HL-60/S4 treated with retinoic acid at 250 ng/mL for 4 days and 3 days (cell line): ENCODE measurements around the gene DDX27.

Source experiments
- in situ Hi-C: fragments of 300-500 bp; cut with MboI; formaldehyde crosslinking; loops from 2 replicates; pipeline ENCODE4 v1.7.0; 2022; ENCODE audit warnings: low sequenced_read_pairs

DDX27 gene

DNA sequence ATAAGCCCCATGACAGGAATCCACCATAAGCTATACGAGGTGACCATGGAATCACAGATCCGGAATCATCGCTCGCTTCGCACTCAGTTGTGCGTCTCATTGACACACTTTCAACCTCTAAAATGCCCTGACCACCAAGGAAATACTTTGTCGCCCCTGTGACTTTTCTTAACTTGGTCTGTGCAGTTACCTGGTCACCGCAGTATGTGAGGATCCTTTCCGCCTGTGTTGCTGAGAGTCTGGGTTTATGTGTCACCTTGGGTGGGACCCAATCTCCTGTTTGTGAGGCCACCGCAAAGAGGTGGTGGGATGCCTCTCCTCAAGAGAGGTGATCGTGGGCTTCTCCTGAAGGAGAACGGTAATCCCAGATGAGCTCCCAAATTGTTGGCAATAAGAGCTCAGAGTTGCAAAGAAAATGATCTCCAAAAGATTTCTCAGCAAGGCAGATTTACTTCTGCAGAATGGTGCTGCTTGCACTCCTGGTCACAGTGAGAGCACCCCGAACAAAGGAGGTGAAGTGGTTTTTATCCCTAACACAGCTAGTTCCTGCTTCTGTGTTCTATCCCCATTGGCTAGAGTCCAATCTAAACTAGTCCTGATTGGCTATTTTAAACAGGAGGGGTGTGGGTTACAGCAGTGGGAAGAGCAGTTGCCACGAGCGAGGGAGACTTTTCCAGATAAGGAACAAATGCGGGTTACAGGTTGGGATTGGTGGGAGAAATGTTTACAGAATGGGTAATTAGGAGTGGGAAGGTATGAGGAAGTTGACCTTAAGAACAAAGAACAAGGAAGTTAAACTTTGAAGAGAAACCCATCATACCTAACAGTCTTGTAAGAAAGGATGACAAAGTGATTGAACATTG, 67.7 kb downstream of the DDX27 start:
- in situ Hi-C loops, result no loop called here

DNA sequence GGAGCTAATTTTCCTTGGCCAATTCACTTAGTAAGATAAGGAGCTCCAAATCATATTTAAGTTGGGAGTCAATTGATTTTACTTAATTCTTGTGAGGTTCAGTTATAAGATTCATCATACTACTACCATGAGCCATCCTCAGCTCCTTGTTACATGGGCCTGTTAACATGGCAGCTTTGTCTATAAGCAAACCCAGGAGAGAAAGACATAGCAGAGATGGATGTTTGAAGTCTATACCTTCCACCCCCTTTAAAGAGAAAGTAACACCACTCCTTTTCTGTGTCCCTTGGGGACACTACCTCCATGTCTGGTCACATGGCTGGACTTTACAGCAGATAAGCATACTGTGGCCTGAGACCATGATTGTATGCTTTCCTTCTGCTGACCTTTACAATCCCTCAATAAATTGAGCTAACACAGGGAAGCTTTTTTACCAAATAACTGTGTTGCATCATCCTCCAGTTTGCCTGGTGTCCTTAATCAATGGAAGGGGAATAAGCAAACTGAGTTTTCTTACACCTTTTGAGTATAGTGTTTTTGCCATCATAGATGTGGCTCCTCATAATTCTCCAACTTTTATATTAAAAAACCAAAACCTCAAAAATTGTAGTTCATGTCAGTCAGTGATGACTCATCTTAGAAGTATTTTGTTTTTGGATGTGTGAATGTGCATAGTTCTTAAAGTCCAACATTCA, 68.5 kb downstream of the DDX27 start:
- in situ Hi-C loops, result no loop called here

- in situ Hi-C loops, result no loop called here
These were observed 69.1 kb downstream of the DDX27 start for GRCh38 chr20:49288250-49288751.

DNA sequence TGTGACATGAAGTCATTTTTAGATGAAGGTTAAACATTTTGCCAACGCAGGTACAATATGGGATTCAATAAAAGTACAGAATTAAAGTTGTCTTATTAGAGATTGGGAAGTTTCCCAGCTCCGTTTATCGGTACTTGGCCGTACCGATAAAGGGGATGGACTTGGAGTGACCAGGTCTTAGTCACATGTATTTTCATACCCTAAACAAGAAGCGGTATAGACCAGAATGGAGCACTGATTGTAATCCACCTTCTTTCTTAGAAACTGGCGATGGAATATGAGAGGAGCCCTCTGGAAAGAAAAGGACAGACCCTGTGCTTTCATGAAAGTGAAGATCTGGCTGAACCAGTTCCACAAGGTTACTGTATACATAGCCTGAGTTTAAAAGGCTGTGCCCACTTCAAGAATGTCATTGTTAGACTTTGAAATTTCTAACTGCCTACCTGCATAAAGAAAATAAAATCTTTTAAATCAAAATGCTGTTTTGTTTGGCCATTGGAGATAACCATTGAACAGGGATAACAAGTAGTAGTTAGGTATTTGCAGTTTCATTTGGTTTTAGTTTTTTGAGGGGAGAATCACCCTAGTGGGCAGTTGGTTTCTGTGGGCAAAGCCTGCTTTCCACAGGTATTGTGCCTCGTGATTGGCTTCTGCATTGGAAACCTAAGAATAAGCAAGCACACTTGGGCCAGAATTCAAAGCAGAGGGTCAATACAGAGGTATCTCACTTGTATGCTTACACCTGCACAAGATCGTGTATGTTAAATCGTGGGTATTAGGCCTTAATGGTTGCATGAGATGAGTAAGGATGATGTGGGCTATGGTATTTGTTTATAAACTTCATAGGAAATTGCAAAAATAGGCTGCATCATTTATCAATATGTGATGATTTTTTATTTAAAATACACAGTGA, 69.8 kb downstream of the DDX27 start:
- in situ Hi-C loops, result no loop called here

DNA sequence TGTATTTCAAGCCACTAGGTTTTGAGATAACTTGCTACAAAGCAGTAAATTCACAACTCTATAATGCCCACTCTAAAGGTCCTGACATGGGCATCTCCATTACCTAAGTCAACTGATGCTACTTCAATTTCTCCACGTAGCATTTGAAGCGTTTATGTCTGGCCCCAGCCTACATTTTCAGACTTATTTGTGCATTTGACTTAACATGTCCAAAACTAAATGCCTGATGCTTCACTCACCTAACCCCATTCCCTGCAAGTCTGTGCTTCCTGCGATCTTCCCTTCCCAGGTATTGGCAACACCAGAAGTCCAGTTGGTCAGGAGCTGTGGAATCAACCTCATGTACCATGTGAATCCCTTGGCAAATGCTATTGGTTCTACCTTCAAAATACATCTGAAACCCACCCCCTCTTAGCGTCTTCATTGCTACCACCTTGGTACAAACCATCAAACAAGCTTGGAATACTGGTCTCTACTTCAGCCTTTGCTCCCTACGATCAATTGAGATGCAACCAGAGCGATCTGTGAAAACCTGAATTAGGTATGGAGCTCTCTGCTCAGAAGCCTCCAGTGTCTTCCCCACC, 71.5 kb downstream of the DDX27 start:
- in situ Hi-C loops, result no loop called here

GRCh38 chr20:49291200-49291599, 72.0 kb downstream of the DDX27 start:
- in situ Hi-C loops, result no loop called here

DNA sequence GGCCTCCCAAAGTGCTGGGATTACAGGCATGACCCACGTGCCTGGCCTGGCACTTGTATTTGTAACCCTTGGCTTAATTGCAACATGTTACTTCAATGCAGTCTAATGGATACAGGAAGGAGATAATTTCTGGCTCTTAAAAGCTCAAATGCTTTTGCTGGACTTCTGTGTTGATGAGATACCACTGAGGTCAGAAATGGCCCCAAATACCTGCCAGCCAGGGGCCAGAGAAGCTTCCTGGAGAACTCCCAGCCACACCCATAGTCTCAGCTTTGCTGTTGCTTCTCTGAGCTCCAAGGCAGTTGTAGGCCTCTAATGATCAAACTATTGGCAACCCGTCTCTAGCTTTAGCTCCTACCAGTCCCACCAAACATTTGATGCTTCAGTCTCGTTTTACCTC, 72.8 kb downstream of the DDX27 start:
- in situ Hi-C loops, result no loop called here

- in situ Hi-C loops, result no loop called here
These were observed 73.9 kb downstream of the DDX27 start for GRCh38 chr20:49293122-49293521.
